Hepatocyte (in vitro differentiated cells): ENCODE results near the gene RNF149.

Experiments used
- CTCF ChIP-seq: fragments of 200-600 bp; sonication (generic); IDR thresholded peaks from 2 replicates; pipeline ENCODE4 v1.5.1; 2016; ENCODE audit warnings: antibody characterized with exemption, mild to moderate bottlenecking; ENCODE audit not compliant: poor library complexity
- EZH2 ChIP-seq: fragments of 200-600 bp; sonication (generic); IDR thresholded peaks from 2 replicates; pipeline ENCODE4 v1.6.1; 2016; ENCODE audit warnings: antibody characterized with exemption, mild to moderate bottlenecking, borderline replicate concordance

DNA sequence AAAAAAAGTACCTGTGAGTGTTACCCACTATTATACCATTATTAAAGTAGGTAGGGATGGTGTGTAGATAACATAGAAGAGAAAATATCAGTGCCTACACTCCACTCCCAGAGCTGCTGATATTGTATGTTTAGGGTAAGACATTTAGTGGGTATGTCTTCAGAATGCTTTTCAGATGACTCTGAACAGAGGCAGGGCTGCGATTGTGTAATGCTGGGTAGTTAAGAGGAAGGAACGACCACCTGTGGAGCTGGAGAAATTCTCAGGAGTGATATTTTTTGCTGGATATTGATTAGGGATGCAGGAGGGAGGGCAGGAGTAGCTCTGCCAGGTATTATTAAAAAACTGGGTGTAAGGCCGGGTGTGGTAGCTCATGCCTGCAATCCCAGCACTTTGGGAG lies 53.0 kb downstream of the RNF149 start:
- TF ChIP-seq CTCF (no peak), EZH2 (no peak)
